ACC112 (cell line): ENCODE data around the gene TCF3.

ENCODE experiments used
- H2AFZ ChIP-seq: fragments of 200-600 bp; sonication (generic); one replicate; pipeline ENCODE4 v1.6.0; 2017; ENCODE audit warnings: antibody characterized with exemption, low read length; ENCODE audit not compliant: unreplicated experiment
- H3K27ac ChIP-seq: fragments of 200-600 bp; sonication (generic); 2 replicates; pipeline ENCODE4 v1.5.1; 2014; ENCODE audit warnings: low read depth, mild to moderate bottlenecking, antibody characterized with exemption, low read length, moderate library complexity
- H3K27me3 ChIP-seq: fragments of 200-600 bp; sonication (generic); 2 replicates; pipeline ENCODE4 v1.6.1; 2014; ENCODE audit warnings: mild to moderate bottlenecking, antibody characterized with exemption, low read length, moderate library complexity, mixed read lengths; ENCODE audit not compliant: insufficient read depth
- H3K36me3 ChIP-seq: fragments of 200-600 bp; sonication (generic); 2 replicates; pipeline ENCODE4 v1.6.1; 2016; ENCODE audit warnings: mild to moderate bottlenecking, antibody characterized with exemption, low read length, moderate library complexity, mixed read lengths; ENCODE audit not compliant: insufficient read depth
- H3K4me1 ChIP-seq: fragments of 200-600 bp; sonication (generic); one replicate; pipeline ENCODE4 v1.6.1; 2016; ENCODE audit warnings: low read length, mixed read lengths; ENCODE audit not compliant: insufficient read depth, unreplicated experiment, control insufficient read depth
- H3K4me3 ChIP-seq: fragments of 200-600 bp; sonication (generic); 2 replicates; pipeline ENCODE4 v1.5.1; 2014; ENCODE audit warnings: mild to moderate bottlenecking, low read depth, low read length
- H3K79me2 ChIP-seq: fragments of 200-600 bp; sonication (generic); one replicate; pipeline ENCODE4 v1.6.0; 2016; ENCODE audit warnings: low read length; ENCODE audit not compliant: control insufficient read depth, unreplicated experiment, insufficient read depth

TCF3 gene

DNA sequence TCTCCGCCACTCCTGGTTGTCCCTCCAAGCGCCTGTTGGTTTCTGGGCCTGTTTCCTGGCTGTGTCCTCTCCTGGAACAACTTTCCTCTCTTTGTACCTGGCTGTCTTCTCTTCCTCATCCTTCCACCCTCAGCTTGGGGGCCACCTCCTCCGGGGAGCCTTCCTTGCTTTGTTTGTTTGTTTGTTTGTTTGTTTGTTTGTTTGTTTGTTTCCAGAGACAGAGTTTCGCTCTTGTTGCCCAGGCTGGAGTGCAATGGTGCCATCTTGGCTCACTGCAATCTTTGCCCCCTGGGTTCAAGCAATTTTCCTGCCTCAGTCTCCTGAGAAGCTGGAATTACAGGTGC lies 6.6 kb upstream of the TCF3 start:
- H3K27me3 ChIP-seq, result no peaks in the 10 kb centered on the region
- no peaks in the 10 kb centered on the region for H3K36me3 ChIP-seq
- H3K4me1 ChIP-seq, result no peaks in the 10 kb centered on the region
- no peaks in the 10 kb centered on the region for H3K79me2 ChIP-seq
- no peak overlapping the region for H3K4me3 ChIP-seq
- no peak overlapping the region for H3K27ac ChIP-seq
- H2AFZ ChIP-seq, result no peak overlapping the region

- H3K36me3 ChIP-seq, result no peaks in the 10 kb centered on the region
- H3K27ac ChIP-seq, result no peak overlapping the region
- H2AFZ ChIP-seq, result no peak overlapping the region
- no peaks in the 10 kb centered on the region for H3K79me2 ChIP-seq
- no peaks in the 10 kb centered on the region for H3K27me3 ChIP-seq
- H3K4me3 ChIP-seq, result no peak overlapping the region
- no peaks in the 10 kb centered on the region for H3K4me1 ChIP-seq
Measured at GRCh38 chr19:1658150-1659083, 6.0 kb upstream of the TCF3 start.

- Histone ChIP-seq H3K27me3 (no peaks in the 10 kb centered on the region), H3K79me2 (no peaks in the 10 kb centered on the region), H2AFZ (no peak overlapping the region), H3K36me3 (no peaks in the 10 kb centered on the region), H3K4me3 (no peak overlapping the region), H3K27ac (no peak overlapping the region), H3K4me1 (no peaks in the 10 kb centered on the region)
Measured at GRCh38 chr19:1657746-1658145, 5.3 kb upstream of the TCF3 start.

GRCh38 chr19:1656988-1657536 lies 4.6 kb upstream of the TCF3 start:
- no peak overlapping the region for H2AFZ ChIP-seq
- no peak overlapping the region for H3K4me3 ChIP-seq
- no peaks in the 10 kb centered on the region for H3K4me1 ChIP-seq
- no peaks in the 10 kb centered on the region for H3K27me3 ChIP-seq
- H3K27ac ChIP-seq, result no peak overlapping the region
- H3K79me2 ChIP-seq, result no peaks in the 10 kb centered on the region
- H3K36me3 ChIP-seq, result no peaks in the 10 kb centered on the region

- peaks cover 4% of the 10 kb centered on the region for H3K79me2 ChIP-seq
- no peaks in the 10 kb centered on the region for H3K4me1 ChIP-seq
- H3K27me3 ChIP-seq, result no peaks in the 10 kb centered on the region
- no peak overlapping the region for H3K27ac ChIP-seq
- H3K36me3 ChIP-seq, result no peaks in the 10 kb centered on the region
- no peak overlapping the region for H2AFZ ChIP-seq
- no peak overlapping the region for H3K4me3 ChIP-seq
Measured at GRCh38 chr19:1655987-1656608, 3.7 kb upstream of the TCF3 start.

- Histone ChIP-seq H3K27ac (no peak overlapping the region), H3K27me3 (no peaks in the 10 kb centered on the region), H3K36me3 (no peaks in the 10 kb centered on the region), H3K4me3 (no peak overlapping the region), H3K79me2 (peaks cover 12% of the 10 kb centered on the region), H3K4me1 (peaks cover 6% of the 10 kb centered on the region), H2AFZ (no peak overlapping the region)
Measured at GRCh38 chr19:1655131-1655981, 2.9 kb upstream of the TCF3 start.

- H3K27ac ChIP-seq, result no peak overlapping the region
- H3K27me3 ChIP-seq, result no peaks in the 10 kb centered on the region
- no peak overlapping the region for H3K4me3 ChIP-seq
- peaks cover 6% of the 10 kb centered on the region for H3K4me1 ChIP-seq
- no peak overlapping the region for H2AFZ ChIP-seq
- peaks cover 21% of the 10 kb centered on the region for H3K79me2 ChIP-seq
- H3K36me3 ChIP-seq, result no peaks in the 10 kb centered on the region
Measured at GRCh38 chr19:1654178-1654792, 1.9 kb upstream of the TCF3 start.

GRCh38 chr19:1653300-1653628 lies 849 bp upstream of the TCF3 start:
- Histone ChIP-seq H3K4me1 (peaks cover 6% of the 10 kb centered on the region), H3K27me3 (no peaks in the 10 kb centered on the region), H3K79me2 (peaks cover 24% of the 10 kb centered on the region), H3K27ac (peak overlapping the region; percentile 78), H2AFZ (peak overlapping the region; percentile 82), H3K4me3 (peak overlapping the region; percentile 89), H3K36me3 (no peaks in the 10 kb centered on the region)

- Histone ChIP-seq H2AFZ (no peak overlapping the region), H3K36me3 (no peaks in the 10 kb centered on the region), H3K4me1 (peaks cover 6% of the 10 kb centered on the region), H3K27me3 (no peaks in the 10 kb centered on the region), H3K79me2 (peaks cover 24% of the 10 kb centered on the region), H3K27ac (no peak overlapping the region), H3K4me3 (peak overlapping the region; percentile 87)
Measured at GRCh38 chr19:1651568-1652291, 685 bp downstream of the TCF3 start.
